IPS-18c (cell line): ENCODE measurements around the gene SLC39A5.

Experiments used
- H3K4me3 ChIP-seq: 2 replicates; pipeline ENCODE4 v1.7.0; 2013; ENCODE audit warnings: low read depth, mild to moderate bottlenecking, low read length, moderate library complexity; ENCODE audit not compliant: insufficient read depth
- H3K9me3 ChIP-seq: one replicate; pipeline ENCODE4 v1.6.1; 2013; ENCODE audit warnings: mild to moderate bottlenecking, low read length, moderate library complexity; ENCODE audit not compliant: control insufficient read depth, insufficient read depth

Gene SLC39A5

GRCh38 chr12:56205445-56205844, 24.4 kb upstream of the SLC39A5 start:
- Histone ChIP-seq H3K9me3 (no peaks in the 10 kb centered on the region), H3K4me3 (no peak overlapping the region)

GRCh38 chr12:56206452-56207166, 23.2 kb upstream of the SLC39A5 start:
- no peak overlapping the region for H3K4me3 ChIP-seq
- H3K9me3 ChIP-seq = no peaks in the 10 kb centered on the region

- Histone ChIP-seq H3K9me3 (no peaks in the 10 kb centered on the region), H3K4me3 (no peak overlapping the region)
Measured at GRCh38 chr12:56208006-56208405, 21.8 kb upstream of the SLC39A5 start.

- Histone ChIP-seq H3K4me3 (no peak overlapping the region), H3K9me3 (no peaks in the 10 kb centered on the region)
Measured at GRCh38 chr12:56212361-56212760, 17.5 kb upstream of the SLC39A5 start.

- Histone ChIP-seq H3K9me3 (peaks cover 2% of the 10 kb centered on the region), H3K4me3 (no peak overlapping the region)
Measured at GRCh38 chr12:56213878-56214277, 16.0 kb upstream of the SLC39A5 start.

- Histone ChIP-seq H3K9me3 (peaks cover 5% of the 10 kb centered on the region), H3K4me3 (no peak overlapping the region)
Measured at GRCh38 chr12:56216461-56216860, 13.4 kb upstream of the SLC39A5 start.

GRCh38 chr12:56219840-56220239, 10.0 kb upstream of the SLC39A5 start:
- Histone ChIP-seq H3K4me3 (no peak overlapping the region), H3K9me3 (peaks cover 5% of the 10 kb centered on the region)

- H3K9me3 ChIP-seq = peaks cover 5% of the 10 kb centered on the region
- peak overlapping the region; percentile 82 for H3K4me3 ChIP-seq
Measured at GRCh38 chr12:56220611-56221231, 9.1 kb upstream of the SLC39A5 start.

GRCh38 chr12:56221232-56221756, 8.6 kb upstream of the SLC39A5 start:
- H3K4me3 ChIP-seq = peak overlapping the region; percentile 82
- H3K9me3 ChIP-seq = peaks cover 5% of the 10 kb centered on the region

GRCh38 chr12:56221757-56222530, 7.9 kb upstream of the SLC39A5 start, which contains the start of gene RNF41:
TSS of gene RNF41 (minus strand) at chr12:56221922. CDS start at chr12:56214047, 7,875 bp downstream.
- H3K4me3 ChIP-seq = peak within 1 kb of the TSS; percentile 82
- H3K9me3 ChIP-seq = peaks cover 5% of the 10 kb centered on the region

GRCh38 chr12:56222531-56222895, 7.3 kb upstream of the SLC39A5 start:
- peak overlapping the region; percentile 82 for H3K4me3 ChIP-seq
- H3K9me3 ChIP-seq = peaks cover 5% of the 10 kb centered on the region

GRCh38 chr12:56223571-56224101, 6.2 kb upstream of the SLC39A5 start:
- H3K4me3 ChIP-seq = peak overlapping the region; percentile 34; the same call in 1 of the 2 replicates
- peaks cover 3% of the 10 kb centered on the region for H3K9me3 ChIP-seq

GRCh38 chr12:56224102-56224701, 5.6 kb upstream of the SLC39A5 start, which contains the start of gene NABP2:
TSS of gene NABP2 (plus strand) at chr12:56224342. CDS start at chr12:56224857, 515 bp downstream.
- Histone ChIP-seq H3K4me3 (peak within 1 kb of the TSS; percentile 74), H3K9me3 (peaks cover 3% of the 10 kb centered on the region)

- Histone ChIP-seq H3K4me3 (peak overlapping the region; percentile 74), H3K9me3 (peaks cover 3% of the 10 kb centered on the region)
Measured at GRCh38 chr12:56224954-56225353, 4.9 kb upstream of the SLC39A5 start.

GRCh38 chr12:56229082-56229481, 769 bp upstream of the SLC39A5 start:
- Histone ChIP-seq H3K4me3 (no peak overlapping the region), H3K9me3 (no peaks in the 10 kb centered on the region)

- Histone ChIP-seq H3K9me3 (no peaks in the 10 kb centered on the region), H3K4me3 (no peak overlapping the region)
Measured at GRCh38 chr12:56230432-56231183, 757 bp downstream of the SLC39A5 start.
